Calu3 (cell line): ENCODE measurements around the gene ANKS1A. TPM values are rescaled to one million over a fixed set of nuclear protein-coding genes. Genes with fewer than 3 reads are reported as not detected.
A peak's percentile ranks its signal among the peaks of the same experiment; 100 is the strongest.

ENCODE experiments used
- BruUV-seq: library from RNA; stranded (reverse); fragments of 400-500 nt; replicated peaks from 2 replicates; lab custom pipeline; 2021; lab: Mats Ljungman, UMichigan
- CTCF ChIA-PET: fragments of 300-600 bp; sonication (Branson Sonifier 250); formaldehyde crosslinking; loops from one replicate; lab custom pipeline; 2022; ENCODE audit warnings: antibody characterized with exemption; lab: Charles Lee
- DNase-seq: peaks from one replicate; pipeline ENCODE4 v3.0.0; 2022
- H3K27ac Mint-ChIP-seq: one replicate; pipeline ENCODE4 v1.8.0; 2022; ENCODE audit warnings: mixed read lengths; ENCODE audit not compliant: unreplicated experiment
- H3K27me3 Mint-ChIP-seq: one replicate; pipeline ENCODE4 v1.8.0; 2022; ENCODE audit warnings: mixed read lengths; ENCODE audit not compliant: unreplicated experiment
- H3K36me3 Mint-ChIP-seq: one replicate; pipeline ENCODE4 v1.8.0; 2022; ENCODE audit warnings: mild to moderate bottlenecking, moderate library complexity, mixed read lengths; ENCODE audit not compliant: insufficient read depth, unreplicated experiment
- H3K4me1 Mint-ChIP-seq: one replicate; pipeline ENCODE4 v1.8.0; 2022; ENCODE audit warnings: mild to moderate bottlenecking, low read depth, mixed read lengths; ENCODE audit not compliant: unreplicated experiment
- H3K4me3 Mint-ChIP-seq: one replicate; pipeline ENCODE4 v1.8.0; 2022; ENCODE audit warnings: mild to moderate bottlenecking, low read depth, moderate library complexity, mixed read lengths; ENCODE audit not compliant: unreplicated experiment
- H3K9me3 Mint-ChIP-seq: one replicate; pipeline ENCODE4 v1.8.0; 2022; ENCODE audit warnings: low read depth, mixed read lengths; ENCODE audit not compliant: unreplicated experiment
- CTCF ChIP-seq: fragments of 200-600 bp; IDR thresholded peaks from one replicate; pipeline ENCODE4 v1.8.0; 2022; ENCODE audit warnings: antibody characterized with exemption; ENCODE audit not compliant: unreplicated experiment
- intact Hi-C: fragments of 100-400 bp; cut with micrococcal nuclease; formaldehyde crosslinking; loops from one replicate; pipeline ENCODE4 v1.10.0; 2022; ENCODE audit not compliant: unreplicated experiment
- total RNA-seq: library from RNA; stranded (reverse); gene quantifications from 2 replicates; pipeline ENCODE4 v1.2.3, GENCODE V29; 2022

ANKS1A gene
- total RNA-seq, 1 experiment from 2014 or later, result 60.3 TPM

GRCh38 chr6:34973547-34974248 lies 84.6 kb downstream of the ANKS1A start:
- no peak for DNase-seq
- Mint-ChIP-seq H3K27me3 (no peaks in the 10 kb centered on the region), H3K4me3 (no peak overlapping the region), H3K4me1 (no peaks in the 10 kb centered on the region), H3K9me3 (no peaks in the 10 kb centered on the region), H3K27ac (no peak overlapping the region), H3K36me3 (peaks cover 12% of the 10 kb centered on the region)
- BruUV-seq, result no TSS peak
- intact Hi-C loops, result no loop called here
- peak; percentile 33 for TF ChIP-seq CTCF
- CTCF ChIA-PET, result interaction anchor here (1.1 to 1.6 kb wide), 3 partner anchors 14 to 85 kb away, joined by 3 to 9 read pairs (median 4); partner anchors contain the start of genes ANKS1A and TAF11

- no peak for TF ChIP-seq CTCF
- no peaks in the 10 kb centered on the region for H3K27me3 Mint-ChIP-seq
- intact Hi-C loops, result no loop called here
- BruUV-seq, result no TSS peak
- no peak overlapping the region for H3K27ac Mint-ChIP-seq
- H3K9me3 Mint-ChIP-seq, result no peaks in the 10 kb centered on the region
- no peak for DNase-seq
- CTCF ChIA-PET, result no interaction called here
- peaks cover 12% of the 10 kb centered on the region for H3K36me3 Mint-ChIP-seq
- no peak overlapping the region for H3K4me3 Mint-ChIP-seq
- H3K4me1 Mint-ChIP-seq, result no peaks in the 10 kb centered on the region
Observed at GRCh38 chr6:34974249-34974642, 85.2 kb downstream of the ANKS1A start.

- H3K4me3 Mint-ChIP-seq, result no peak overlapping the region
- no peak for DNase-seq
- no peaks in the 10 kb centered on the region for H3K9me3 Mint-ChIP-seq
- CTCF ChIA-PET, result interaction anchor here (0.6 kb wide), 2 partner anchors 16 to 34 kb away, joined by 3 to 4 read pairs; no protein-coding TSS in a partner anchor
- no peak overlapping the region for H3K27ac Mint-ChIP-seq
- H3K36me3 Mint-ChIP-seq, result peaks cover 12% of the 10 kb centered on the region
- H3K27me3 Mint-ChIP-seq, result no peaks in the 10 kb centered on the region
- intact Hi-C loops, result no loop called here
- TF ChIP-seq CTCF, result no peak
- H3K4me1 Mint-ChIP-seq, result no peaks in the 10 kb centered on the region
- BruUV-seq, result no TSS peak
Observed at GRCh38 chr6:34976239-34976638, 87.2 kb downstream of the ANKS1A start.

DNA sequence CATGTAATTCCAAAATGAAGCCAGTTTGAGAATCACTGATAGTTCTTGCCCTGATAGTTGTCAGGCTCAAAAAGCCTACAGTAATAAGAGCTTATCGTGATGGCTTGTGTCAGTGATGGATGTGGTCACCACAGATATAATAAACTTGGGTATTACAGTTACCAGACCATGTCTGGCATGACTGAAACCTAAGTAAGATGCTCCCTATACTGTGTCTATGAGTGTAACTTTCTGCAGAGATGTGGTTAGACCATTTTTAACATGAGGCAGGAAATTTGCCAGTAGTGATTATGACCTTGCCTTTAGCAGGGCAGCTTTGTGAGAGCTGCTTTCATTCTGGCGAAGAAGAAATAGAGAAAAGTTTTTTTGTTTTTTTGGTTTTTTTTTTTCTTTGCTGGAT lies 90.2 kb downstream of the ANKS1A start:
- Mint-ChIP-seq H3K9me3 (no peaks in the 10 kb centered on the region), H3K4me3 (no peak overlapping the region), H3K27ac (no peak overlapping the region), H3K36me3 (peaks cover 30% of the 10 kb centered on the region), H3K27me3 (no peaks in the 10 kb centered on the region), H3K4me1 (no peaks in the 10 kb centered on the region)
- intact Hi-C loops, result no loop called here
- BruUV-seq, result no TSS peak
- TF ChIP-seq CTCF, result no peak
- CTCF ChIA-PET, result interaction anchor here (0.6 kb wide), 1 partner anchor 535 kb away, joined by 4 read pairs; no protein-coding TSS in a partner anchor
- no peak for DNase-seq
